AG09309 (cell line): ENCODE results near the gene BRD8.

Experiments used
- DNase-seq: peaks from one replicate; pipeline ENCODE4 v3.0.0-alpha.2; 2010; ENCODE audit warnings: low read depth
- H3K4me3 ChIP-seq: 2 replicates; pipeline ENCODE4 v1.5.1; 2011; ENCODE audit warnings: mild to moderate bottlenecking, low read depth, low read length, moderate library complexity; ENCODE audit not compliant: control insufficient read depth
- CTCF ChIP-seq: IDR thresholded peaks from 2 replicates; pipeline ENCODE4 v1.5.1; 2011; ENCODE audit warnings: mild to moderate bottlenecking, low read depth, low read length, inconsistent platforms; ENCODE audit not compliant: insufficient read depth, control insufficient read depth; ENCODE audit errors: missing control alignments

Gene BRD8

GRCh38 chr5:138115254-138115653 is 63.2 kb downstream of the BRD8 start:
- DNase-seq = no peak
- TF ChIP-seq CTCF = no peak
- no peak overlapping the region for H3K4me3 ChIP-seq

GRCh38 chr5:138111937-138112336 is 66.5 kb downstream of the BRD8 start:
- H3K4me3 ChIP-seq = no peak overlapping the region
- DNase-seq = no peak
- TF ChIP-seq CTCF = no peak

- H3K4me3 ChIP-seq = no peak overlapping the region
- no peak for TF ChIP-seq CTCF
- no peak for DNase-seq
Measured at GRCh38 chr5:138111181-138111580, 67.2 kb downstream of the BRD8 start.

- no peak for TF ChIP-seq CTCF
- DNase-seq = no peak
- H3K4me3 ChIP-seq = no peak overlapping the region
Measured at GRCh38 chr5:138110266-138110963, 68.0 kb downstream of the BRD8 start.

- no peak for TF ChIP-seq CTCF
- DNase-seq = no peak
- H3K4me3 ChIP-seq = no peak overlapping the region
Measured at GRCh38 chr5:138109463-138110265, 68.8 kb downstream of the BRD8 start.

GRCh38 chr5:138107213-138107612 is 71.2 kb downstream of the BRD8 start:
- no peak for DNase-seq
- TF ChIP-seq CTCF = no peak
- no peak overlapping the region for H3K4me3 ChIP-seq

GRCh38 chr5:138105709-138106108 is 72.7 kb downstream of the BRD8 start:
- no peak overlapping the region for H3K4me3 ChIP-seq
- no peak for DNase-seq
- TF ChIP-seq CTCF = no peak
